ENCODE measurements around the gene CENPX. TPM values are rescaled to one million over a fixed set of nuclear protein-coding genes. Genes with fewer than 3 reads are reported as not detected.

Gene CENPX
- total RNA-seq, 1 experiment from 2014 or later, result 106 TPM

- Histone ChIP-seq H3K36me3 (peaks cover 7% of the 10 kb centered on the region), H3K27me3 (no peaks in the 10 kb centered on the region), H3K4me3 (no peak overlapping the region), H3K9me3 (no peaks in the 10 kb centered on the region)
- DNase-seq, result no peak
Observed at GRCh38 chr17:82000803-82001570, 21.7 kb downstream of the CENPX start.

GRCh38 chr17:81999976-82000802, 22.5 kb downstream of the CENPX start:
- Histone ChIP-seq H3K36me3 (peaks cover 8% of the 10 kb centered on the region), H3K4me3 (no peak overlapping the region), H3K27me3 (no peaks in the 10 kb centered on the region), H3K9me3 (no peaks in the 10 kb centered on the region)
- no peak for DNase-seq

- Histone ChIP-seq H3K27me3 (no peaks in the 10 kb centered on the region), H3K4me3 (no peak overlapping the region), H3K36me3 (peaks cover 15% of the 10 kb centered on the region), H3K9me3 (no peaks in the 10 kb centered on the region)
- DNase-seq, result no peak
Observed at GRCh38 chr17:81999587-81999975, 23.1 kb downstream of the CENPX start.

- Histone ChIP-seq H3K4me3 (no peak overlapping the region), H3K27me3 (no peaks in the 10 kb centered on the region), H3K36me3 (peaks cover 15% of the 10 kb centered on the region), H3K9me3 (no peaks in the 10 kb centered on the region)
- DNase-seq, result no peak
Observed at GRCh38 chr17:81998691-81999438, 23.8 kb downstream of the CENPX start.

GRCh38 chr17:81998212-81998611, 24.5 kb downstream of the CENPX start:
- Histone ChIP-seq H3K27me3 (no peaks in the 10 kb centered on the region), H3K36me3 (peaks cover 21% of the 10 kb centered on the region), H3K4me3 (no peak overlapping the region), H3K9me3 (no peaks in the 10 kb centered on the region)
- no peak for DNase-seq

- H3K27me3 ChIP-seq, result no peaks in the 10 kb centered on the region
- no peak overlapping the region for H3K4me3 ChIP-seq
- DNase-seq, result no peak
- no peaks in the 10 kb centered on the region for H3K9me3 ChIP-seq
- peaks cover 24% of the 10 kb centered on the region for H3K36me3 ChIP-seq
Observed at GRCh38 chr17:81996757-81997441, 25.8 kb downstream of the CENPX start.

GRCh38 chr17:81996232-81996756, 26.4 kb downstream of the CENPX start:
- no peaks in the 10 kb centered on the region for H3K9me3 ChIP-seq
- no peaks in the 10 kb centered on the region for H3K27me3 ChIP-seq
- peaks cover 24% of the 10 kb centered on the region for H3K36me3 ChIP-seq
- no peak for DNase-seq
- no peak overlapping the region for H3K4me3 ChIP-seq

GRCh38 chr17:81995463-81996231, 27.0 kb downstream of the CENPX start:
- Histone ChIP-seq H3K36me3 (peaks cover 24% of the 10 kb centered on the region), H3K27me3 (no peaks in the 10 kb centered on the region), H3K4me3 (no peak overlapping the region), H3K9me3 (no peaks in the 10 kb centered on the region)
- DNase-seq, result no peak

- H3K9me3 ChIP-seq, result no peaks in the 10 kb centered on the region
- H3K4me3 ChIP-seq, result no peak overlapping the region
- peaks cover 28% of the 10 kb centered on the region for H3K36me3 ChIP-seq
- no peak for DNase-seq
- no peaks in the 10 kb centered on the region for H3K27me3 ChIP-seq
Observed at GRCh38 chr17:81994593-81995462, 27.9 kb downstream of the CENPX start.

- Histone ChIP-seq H3K36me3 (peaks cover 28% of the 10 kb centered on the region), H3K9me3 (no peaks in the 10 kb centered on the region), H3K4me3 (no peak overlapping the region), H3K27me3 (no peaks in the 10 kb centered on the region)
- no peak for DNase-seq
Observed at GRCh38 chr17:81993729-81994592, 28.7 kb downstream of the CENPX start.

- Histone ChIP-seq H3K36me3 (peaks cover 29% of the 10 kb centered on the region), H3K27me3 (no peaks in the 10 kb centered on the region), H3K4me3 (no peak overlapping the region), H3K9me3 (no peaks in the 10 kb centered on the region)
- DNase-seq, result no peak
Observed at GRCh38 chr17:81992306-81993102, 30.2 kb downstream of the CENPX start.

- Histone ChIP-seq H3K4me3 (no peak overlapping the region), H3K36me3 (peaks cover 28% of the 10 kb centered on the region), H3K27me3 (no peaks in the 10 kb centered on the region), H3K9me3 (no peaks in the 10 kb centered on the region)
- peak; percentile 98 for DNase-seq
Observed at GRCh38 chr17:81991684-81992305, 30.9 kb downstream of the CENPX start.
